ENCODE results near the gene EGFL7. TPM values are rescaled to one million over a fixed set of nuclear protein-coding genes. Genes with fewer than 3 reads are reported as not detected.
A peak's percentile ranks its signal among the peaks of the same experiment; 100 is the strongest.

Gene EGFL7
- total RNA-seq, 1 experiment from 2014 or later = 87.3 TPM

- H3K27me3 ChIP-seq (ENCODE audit: control insufficient read depth, insufficient read depth, low read length) = no peaks in the 10 kb centered on the region
- no peaks in the 10 kb centered on the region for H3K36me3 ChIP-seq (replicated peaks; ENCODE audit: control insufficient read depth, insufficient read depth, low read length)
- H3K4me3 ChIP-seq (ENCODE audit: insufficient read depth, low read depth, low read length) = no peak overlapping the region
- DNase-seq = no peak
These were observed 3.7 kb upstream of the EGFL7 start for GRCh38 chr9:136658849-136659535.

DNA sequence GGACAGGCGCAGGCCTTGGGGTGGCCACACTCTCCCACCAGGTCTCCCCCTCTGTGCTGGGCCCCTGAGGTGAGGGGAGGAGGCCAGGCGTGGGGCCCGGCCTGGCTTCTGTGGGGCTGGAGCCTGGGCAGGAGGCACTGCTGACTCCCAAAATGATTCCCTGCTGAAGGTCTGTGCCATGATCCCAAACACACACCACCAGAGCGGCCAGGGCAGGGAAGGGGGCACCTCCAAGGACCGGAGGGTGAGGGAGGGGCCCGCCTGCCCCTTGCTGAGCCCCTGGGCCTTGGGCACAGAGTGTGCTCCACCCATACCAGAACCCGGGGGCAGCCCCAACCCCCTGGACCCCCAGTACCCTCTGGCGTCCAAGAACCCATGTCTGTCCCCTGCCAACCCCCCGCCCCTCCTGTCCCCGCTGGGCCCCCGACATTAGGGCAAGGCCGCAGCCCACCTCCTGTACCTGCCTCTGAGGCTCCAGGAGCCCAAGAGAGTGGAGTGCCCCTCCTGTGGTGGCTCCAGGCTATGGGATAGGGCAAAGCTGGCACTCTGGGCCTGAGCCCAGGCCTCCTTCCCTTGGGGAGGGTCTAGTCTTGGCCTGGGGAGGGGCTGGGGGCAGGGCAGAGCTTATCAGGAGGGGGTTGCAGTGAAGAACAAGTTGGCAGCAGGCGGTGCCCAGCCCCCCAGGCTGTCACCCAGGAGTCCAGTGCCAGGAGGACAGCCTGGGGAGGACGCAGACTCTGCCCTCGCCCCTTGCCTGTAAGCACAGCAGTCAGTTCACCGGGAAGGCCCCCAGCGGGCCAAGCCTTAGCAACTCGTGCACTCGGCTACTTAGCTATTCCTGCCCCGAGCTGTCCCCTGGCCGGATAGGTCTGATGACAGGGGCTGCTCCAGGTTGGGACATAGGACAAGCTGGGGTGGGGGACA, 2.6 kb upstream of the EGFL7 start:
- no peaks in the 10 kb centered on the region for H3K36me3 ChIP-seq (replicated peaks; ENCODE audit: control insufficient read depth, insufficient read depth, low read length)
- no peaks in the 10 kb centered on the region for H3K27me3 ChIP-seq (ENCODE audit: control insufficient read depth, insufficient read depth, low read length)
- H3K4me3 ChIP-seq (ENCODE audit: insufficient read depth, low read depth, low read length) = no peak overlapping the region
- no peak for DNase-seq

- H3K4me3 ChIP-seq (ENCODE audit: insufficient read depth, low read depth, low read length) = no peak overlapping the region
- H3K27me3 ChIP-seq (ENCODE audit: control insufficient read depth, insufficient read depth, low read length) = no peaks in the 10 kb centered on the region
- no peak for DNase-seq
- H3K36me3 ChIP-seq (replicated peaks; ENCODE audit: control insufficient read depth, insufficient read depth, low read length) = no peaks in the 10 kb centered on the region
These were observed 1.7 kb upstream of the EGFL7 start for GRCh38 chr9:136660971-136661550.

DNA sequence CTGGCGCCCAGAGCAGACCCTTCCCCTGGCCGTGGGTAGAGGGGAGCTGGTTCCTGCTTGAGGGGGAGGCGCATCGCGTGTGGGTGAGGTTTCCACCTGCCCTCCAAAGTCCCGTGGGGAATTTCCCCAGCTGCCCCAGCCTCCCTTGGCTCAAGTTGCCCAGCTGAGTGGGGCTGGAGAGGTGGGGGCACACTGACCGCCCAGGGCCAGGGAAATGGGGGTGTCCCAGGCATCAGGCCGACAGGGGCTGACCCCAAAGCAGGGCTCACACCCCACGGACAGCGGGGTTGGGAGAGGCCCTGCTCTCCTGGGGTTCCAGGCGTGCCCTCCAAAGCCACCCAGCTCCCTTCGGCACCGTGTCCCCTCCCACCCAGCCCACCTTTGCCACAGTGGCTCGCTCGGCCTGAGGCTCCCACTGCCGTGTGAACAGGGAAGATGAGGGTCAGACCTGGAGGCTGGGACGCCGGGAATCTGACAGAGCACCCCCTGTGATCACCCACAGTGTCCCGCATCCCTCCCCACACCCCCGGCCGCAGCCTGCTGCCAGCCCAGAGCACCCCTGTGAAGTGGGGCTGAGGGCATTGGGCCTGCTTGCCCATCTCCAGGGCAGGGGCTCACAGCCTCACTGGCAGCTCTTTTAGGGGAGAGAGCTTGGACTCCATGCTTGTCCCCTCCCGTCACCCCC, 933 bp upstream of the EGFL7 start:
- no peak for DNase-seq
- Histone ChIP-seq H3K27me3 (ENCODE audit: control insufficient read depth, insufficient read depth, low read length) (no peaks in the 10 kb centered on the region), H3K4me3 (ENCODE audit: insufficient read depth, low read depth, low read length) (no peak overlapping the region), H3K36me3 (replicated peaks; ENCODE audit: control insufficient read depth, insufficient read depth, low read length) (no peaks in the 10 kb centered on the region)

DNA sequence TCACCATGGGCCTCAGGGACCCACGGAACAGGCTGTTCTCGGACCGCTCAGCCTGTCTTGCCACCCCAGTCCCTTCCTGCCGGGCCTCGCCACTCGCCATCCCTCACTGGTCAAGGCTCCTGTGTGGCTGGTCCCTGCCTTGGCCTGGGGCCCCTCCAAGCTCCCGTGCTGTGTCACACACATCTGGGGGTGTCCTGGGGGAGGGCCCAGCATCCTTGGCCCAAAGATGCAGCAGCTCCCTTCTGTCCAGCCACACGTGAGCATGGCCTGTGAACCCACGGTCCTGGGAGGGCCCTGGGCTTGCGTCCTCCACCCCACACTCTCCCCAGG, 425 bp upstream of the EGFL7 start:
- DNase-seq = no peak
- H3K36me3 ChIP-seq (replicated peaks; ENCODE audit: control insufficient read depth, insufficient read depth, low read length) = no peaks in the 10 kb centered on the region
- no peaks in the 10 kb centered on the region for H3K27me3 ChIP-seq (ENCODE audit: control insufficient read depth, insufficient read depth, low read length)
- no peak overlapping the region for H3K4me3 ChIP-seq (ENCODE audit: insufficient read depth, low read depth, low read length)

GRCh38 chr9:136664000-136664915, 1.5 kb downstream of the EGFL7 start:
- Histone ChIP-seq H3K36me3 (replicated peaks; ENCODE audit: control insufficient read depth, insufficient read depth, low read length) (no peaks in the 10 kb centered on the region), H3K4me3 (ENCODE audit: insufficient read depth, low read depth, low read length) (no peak overlapping the region), H3K27me3 (ENCODE audit: control insufficient read depth, insufficient read depth, low read length) (no peaks in the 10 kb centered on the region)
- DNase-seq = no peak

- peak; percentile 96 for DNase-seq
- Histone ChIP-seq H3K4me3 (ENCODE audit: insufficient read depth, low read depth, low read length) (peak overlapping the region; percentile 52), H3K36me3 (replicated peaks; ENCODE audit: control insufficient read depth, insufficient read depth, low read length) (no peaks in the 10 kb centered on the region), H3K27me3 (ENCODE audit: control insufficient read depth, insufficient read depth, low read length) (no peaks in the 10 kb centered on the region)
These were observed 2.5 kb downstream of the EGFL7 start for GRCh38 chr9:136665111-136665703.

DNA sequence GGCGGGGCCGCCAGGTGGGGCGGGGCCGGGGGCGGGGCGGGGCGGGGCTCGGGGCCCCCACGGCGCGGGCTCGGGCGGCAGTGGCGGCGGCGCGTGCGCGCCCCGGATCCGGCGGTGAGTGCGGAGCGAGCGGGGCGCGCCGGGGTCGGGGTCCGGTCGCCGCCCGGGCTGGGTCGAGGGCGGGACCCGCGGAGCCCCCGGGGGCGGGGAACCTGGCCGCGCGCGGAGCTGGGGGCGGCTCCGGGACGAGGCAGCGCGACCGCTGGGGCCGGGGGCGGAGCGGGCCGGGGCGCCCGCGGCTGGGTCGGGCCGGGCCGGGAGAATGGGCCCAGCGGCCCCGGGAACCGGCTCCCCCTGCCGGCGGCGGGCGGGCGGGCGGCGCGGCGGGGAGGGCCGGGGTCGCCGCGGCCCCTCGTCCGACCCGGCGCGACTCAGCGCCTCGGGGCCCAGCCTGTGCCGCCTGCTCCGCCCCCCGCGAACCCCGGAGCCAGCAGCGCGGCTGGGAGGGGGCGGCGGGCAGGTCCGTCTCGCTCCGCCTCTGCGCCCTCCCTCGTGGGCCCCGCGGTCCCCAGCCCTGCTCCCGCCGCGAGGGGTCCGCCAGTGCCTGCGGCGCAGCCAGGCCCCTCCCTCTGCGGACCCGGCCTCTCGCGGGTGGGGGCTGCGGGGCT, 3.1 kb downstream of the EGFL7 start:
- H3K4me3 ChIP-seq (ENCODE audit: insufficient read depth, low read depth, low read length) = peak overlapping the region; percentile 52
- peak; percentile 97 for DNase-seq

GRCh38 chr9:136666372-136667213, 3.9 kb downstream of the EGFL7 start:
- DNase-seq = peak; percentile 86
- H3K27me3 ChIP-seq (ENCODE audit: control insufficient read depth, insufficient read depth, low read length) = no peaks in the 10 kb centered on the region
- peak overlapping the region; percentile 39 for H3K4me3 ChIP-seq (ENCODE audit: insufficient read depth, low read depth, low read length)
- H3K36me3 ChIP-seq (replicated peaks; ENCODE audit: control insufficient read depth, insufficient read depth, low read length) = no peaks in the 10 kb centered on the region

More for the DNA sequence above, 3.1 kb downstream of the EGFL7 start:
- no peaks in the 10 kb centered on the region for H3K27me3 ChIP-seq (ENCODE audit: control insufficient read depth, insufficient read depth, low read length)
- no peaks in the 10 kb centered on the region for H3K36me3 ChIP-seq (replicated peaks; ENCODE audit: control insufficient read depth, insufficient read depth, low read length)

DNA sequence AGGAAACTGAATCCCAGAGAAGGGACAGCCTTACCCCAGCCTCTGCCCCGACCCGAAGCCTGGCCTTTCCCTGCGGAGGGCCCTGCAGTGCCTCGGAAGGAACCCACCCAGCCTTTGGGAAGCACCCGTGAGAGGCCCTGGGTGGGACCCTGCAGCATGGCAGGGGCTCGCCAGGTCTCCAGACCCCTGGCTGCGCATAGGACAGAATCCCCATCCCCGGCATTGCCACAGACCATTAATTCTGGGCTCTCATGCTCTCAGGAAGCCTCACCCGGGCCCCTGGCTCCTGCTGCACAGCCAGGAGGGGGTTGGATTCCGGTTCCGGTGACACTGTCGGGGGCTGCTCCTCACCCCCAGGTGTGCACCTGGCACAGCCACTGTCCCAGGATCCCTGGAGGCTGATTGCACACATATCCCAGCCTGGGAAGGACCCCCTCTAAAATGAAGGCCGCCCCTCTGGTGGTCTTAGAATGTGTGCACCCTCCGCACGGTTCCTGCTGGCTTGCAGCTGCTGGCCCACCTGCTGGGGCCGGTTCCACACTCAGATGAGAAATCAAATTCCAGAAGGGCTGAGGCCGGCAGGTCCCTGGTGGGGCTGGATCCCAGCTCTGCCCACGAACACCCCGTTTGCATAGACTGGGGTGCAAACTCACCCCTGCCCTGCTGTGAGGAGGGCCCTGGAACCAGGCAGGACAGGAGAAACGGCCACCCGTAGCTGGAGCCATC, 4.7 kb downstream of the EGFL7 start:
- Histone ChIP-seq H3K27me3 (ENCODE audit: control insufficient read depth, insufficient read depth, low read length) (no peaks in the 10 kb centered on the region), H3K4me3 (ENCODE audit: insufficient read depth, low read depth, low read length) (no peak overlapping the region), H3K36me3 (replicated peaks; ENCODE audit: control insufficient read depth, insufficient read depth, low read length) (no peaks in the 10 kb centered on the region)
- DNase-seq = no peak

GRCh38 chr9:136667940-136668760, 5.4 kb downstream of the EGFL7 start:
- no peak for DNase-seq
- Histone ChIP-seq H3K4me3 (ENCODE audit: insufficient read depth, low read depth, low read length) (no peak overlapping the region), H3K36me3 (replicated peaks; ENCODE audit: control insufficient read depth, insufficient read depth, low read length) (no peaks in the 10 kb centered on the region), H3K27me3 (ENCODE audit: control insufficient read depth, insufficient read depth, low read length) (no peaks in the 10 kb centered on the region)

Measured in H7 (cell line).